HG02981 (cell line): ENCODE data around the gene CREBBP.
A peak's percentile ranks its signal among the peaks of the same experiment; 100 is the strongest.
"Not testable (repeated sequence)": the region's sequence is repeated elsewhere in the genome, so short reads cannot be mapped to it uniquely, and the experiment has no call there.

ENCODE experiments used
- ATAC-seq: cut with Tn5 transposase; IDR thresholded peaks from one replicate; pipeline ENCODE4 v1.9.1; 2021; ENCODE audit warnings: mild to moderate bottlenecking, moderate library complexity; ENCODE audit not compliant: unreplicated experiment

Gene CREBBP

DNA sequence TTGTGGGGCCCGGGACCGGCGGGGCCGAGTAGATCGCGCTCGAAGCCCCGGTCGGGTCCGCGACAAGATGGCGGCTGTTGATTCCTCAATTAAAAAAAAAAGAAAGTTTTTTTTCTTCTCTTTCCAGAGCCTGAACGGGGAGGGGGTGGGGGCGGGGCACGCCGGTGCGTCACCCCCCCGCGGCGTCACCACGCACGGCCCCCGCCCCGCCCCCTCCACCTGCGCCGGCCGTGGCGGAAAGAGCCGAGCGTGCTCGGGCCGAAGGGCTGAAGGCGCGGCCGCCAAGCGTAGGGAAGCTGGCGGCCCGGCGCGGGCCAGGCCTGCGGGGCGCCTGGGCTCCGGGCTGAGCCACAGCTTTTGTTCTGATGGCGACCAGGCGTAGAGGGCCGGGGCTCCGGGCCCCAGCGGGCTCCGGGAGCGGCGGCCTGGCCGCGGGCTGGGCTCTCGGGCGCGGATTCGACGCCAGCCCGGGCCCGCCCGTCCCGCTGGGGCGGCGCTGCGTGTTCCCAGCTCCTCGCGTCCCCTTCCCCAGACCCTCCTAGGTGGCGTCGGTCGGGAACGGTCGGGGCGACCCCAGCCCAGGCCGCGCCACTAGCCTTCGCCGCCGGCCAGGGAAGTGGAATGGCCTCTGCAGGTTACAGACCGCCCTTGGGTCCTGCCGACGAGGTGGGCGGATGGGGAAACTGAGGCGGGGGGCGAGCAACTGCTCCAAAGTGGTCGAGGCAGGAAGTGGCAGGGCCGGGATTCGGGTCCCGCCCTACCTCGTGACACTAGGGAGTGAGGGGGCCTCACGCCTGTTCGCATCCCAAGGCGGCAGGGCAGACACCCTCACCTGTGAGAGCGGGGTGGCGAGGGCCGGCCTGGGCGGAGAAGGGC is at the start of gene CREBBP:
TSS of gene CREBBP (minus strand) at position 91 of the 876 bp plus-strand sequence. CDS start 797 bp downstream, outside the sequence.
- peak; percentile 73 for ATAC-seq

DNA sequence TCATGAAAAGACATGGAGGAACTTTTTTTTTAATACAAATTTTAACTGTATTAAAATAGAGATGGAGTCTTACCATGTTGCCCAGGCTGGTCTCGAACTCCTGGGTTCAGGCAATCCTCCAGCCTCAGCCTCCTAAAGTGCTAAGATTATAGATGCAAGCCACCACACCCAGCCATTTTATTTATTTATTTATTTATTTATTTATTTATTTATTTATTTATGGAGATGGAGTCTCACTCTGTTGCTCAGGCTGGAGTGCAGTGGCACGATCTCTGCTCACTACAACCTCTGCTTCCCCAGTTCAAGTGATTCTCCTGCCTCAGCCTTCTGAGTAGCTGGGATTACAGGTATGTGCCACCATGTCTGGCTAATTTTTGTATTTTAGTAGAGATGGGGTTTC is 46.6 kb upstream of the CREBBP start:
- ATAC-seq, result not testable (repeated sequence)

DNA sequence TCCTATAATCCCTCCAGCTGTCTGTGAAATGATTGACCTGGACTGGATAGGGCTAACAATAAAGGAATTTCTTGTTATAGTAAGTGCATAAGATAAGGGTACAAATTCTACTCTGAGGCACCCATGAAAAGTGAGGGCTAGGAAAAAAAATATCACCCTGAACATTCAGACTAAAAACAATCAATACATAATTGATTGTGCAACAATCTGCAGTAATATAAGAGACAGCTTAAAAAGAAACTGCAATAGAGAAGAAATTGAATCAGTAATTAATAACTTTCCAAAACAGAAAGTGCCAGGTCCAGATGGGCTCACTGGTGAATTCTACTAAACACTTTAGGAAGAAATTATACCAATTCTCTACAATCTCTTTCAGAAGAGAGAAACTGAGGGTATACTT is 44.2 kb upstream of the CREBBP start:
- no peak for ATAC-seq

DNA sequence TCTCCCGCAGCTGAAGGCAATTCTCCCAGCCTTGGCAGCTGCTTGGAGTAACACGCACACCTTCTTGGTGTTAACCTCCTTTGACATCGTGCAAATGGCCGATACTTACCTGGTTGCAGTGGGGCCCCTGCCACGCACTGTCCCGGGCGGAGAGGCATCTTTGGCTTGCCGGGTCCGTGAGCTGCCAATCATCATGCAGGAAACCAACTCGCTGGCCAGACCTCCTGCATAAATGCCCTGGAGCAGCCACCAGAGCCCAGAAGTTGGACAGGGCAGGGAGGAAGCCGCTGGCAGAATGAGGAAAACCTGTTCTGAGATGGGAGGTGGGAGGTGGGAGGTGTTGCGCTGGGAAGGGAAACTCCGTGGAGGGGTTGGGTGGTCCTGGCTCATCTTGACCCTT is 41.7 kb upstream of the CREBBP start:
- ATAC-seq, result no peak

DNA sequence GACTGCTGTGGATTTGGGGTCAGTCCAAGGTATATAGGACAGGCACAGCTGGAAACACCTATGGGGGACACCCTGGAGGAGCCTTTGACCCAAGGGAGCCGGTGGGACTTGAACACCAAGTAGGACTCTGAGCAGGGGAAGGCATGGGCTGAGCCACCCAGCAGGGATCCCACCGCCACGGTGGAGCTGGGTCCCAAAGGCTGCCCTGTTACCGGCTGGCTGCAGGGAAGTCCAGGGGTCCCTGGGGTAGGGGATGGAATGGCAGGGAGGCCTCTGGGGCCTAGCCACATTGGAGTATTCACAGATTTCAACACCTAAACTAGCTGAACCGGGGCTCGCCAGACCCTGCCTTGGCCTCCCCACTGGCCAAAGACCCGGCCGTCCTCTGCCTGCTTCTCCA is 39.7 kb upstream of the CREBBP start:
- ATAC-seq, result no peak

DNA sequence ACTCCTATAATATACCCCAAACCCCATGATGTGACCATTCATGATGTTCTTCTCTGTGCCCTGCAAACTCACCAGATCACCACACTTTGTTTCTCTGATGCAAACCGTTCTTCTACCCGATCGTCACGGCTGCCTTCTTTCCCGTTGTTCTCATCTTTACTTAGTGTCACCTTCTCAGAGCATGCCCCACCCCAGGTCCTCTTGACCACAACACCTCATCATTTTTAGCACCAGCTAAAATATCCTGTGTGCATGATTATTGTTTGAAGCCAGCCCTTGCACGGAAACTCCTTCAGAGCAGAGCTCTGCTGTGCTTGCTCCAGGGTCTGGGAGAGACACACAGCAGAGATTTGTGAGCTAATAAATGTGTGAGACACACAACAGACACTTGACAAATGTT is 38.9 kb upstream of the CREBBP start:
- ATAC-seq, result no peak

DNA sequence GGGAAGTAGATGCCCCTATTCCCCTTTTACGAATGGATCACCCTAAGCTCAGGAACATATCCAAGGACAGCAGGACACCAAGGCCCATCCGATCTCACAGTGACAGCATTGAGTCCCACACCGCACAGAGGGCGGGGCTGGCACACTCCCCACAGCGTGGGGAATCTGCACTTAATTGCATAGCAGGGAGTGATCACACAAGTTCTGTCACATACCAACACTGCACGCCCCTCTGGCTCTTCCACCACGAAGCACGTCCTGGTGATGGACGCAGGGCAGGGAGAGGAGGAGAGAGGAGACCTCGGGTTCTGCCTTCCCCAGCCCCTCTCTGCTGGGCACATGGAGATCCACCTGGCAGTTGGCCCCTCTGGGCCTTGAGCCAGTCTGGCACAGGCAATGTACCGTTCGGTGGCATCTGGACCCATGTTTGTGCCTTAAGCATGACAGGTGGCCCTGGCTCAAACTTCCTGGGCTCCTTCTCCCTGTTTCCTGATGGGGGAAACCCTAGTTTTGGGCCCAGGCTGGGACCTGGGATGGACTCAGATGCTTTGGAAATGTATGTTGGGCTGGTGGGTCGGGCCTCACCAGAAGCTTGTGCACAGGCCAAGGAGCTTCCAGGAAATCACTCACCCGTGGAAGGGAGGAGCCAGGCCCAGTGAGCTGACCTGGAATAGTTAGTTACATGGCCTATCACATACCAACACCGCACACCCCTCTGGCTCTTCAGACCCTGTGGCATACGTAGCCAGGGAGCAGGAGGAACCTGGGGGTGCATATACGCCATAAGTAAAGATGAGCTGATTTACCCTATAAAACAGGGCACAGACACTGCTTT is 35.1 kb upstream of the CREBBP start:
- no peak for ATAC-seq

DNA sequence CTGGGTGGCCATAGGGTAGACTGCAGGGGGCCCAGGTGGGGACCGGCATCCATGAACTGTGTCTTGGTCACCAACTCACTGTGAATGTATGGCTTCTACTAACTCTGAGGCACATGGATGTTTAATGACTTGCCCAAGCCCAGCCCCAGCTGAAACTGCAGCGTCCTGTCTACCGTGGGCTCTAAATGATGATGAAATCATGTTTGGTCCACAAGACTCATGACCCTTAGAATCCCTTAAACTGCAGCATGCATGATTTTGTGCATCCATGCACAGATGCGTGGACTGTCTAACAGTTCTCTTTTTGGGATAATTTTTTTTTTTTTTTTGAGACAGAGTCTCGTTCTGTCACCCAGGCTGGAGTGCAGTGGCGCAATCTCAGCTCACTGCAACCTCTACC is 32.4 kb upstream of the CREBBP start:
- no peak for ATAC-seq

DNA sequence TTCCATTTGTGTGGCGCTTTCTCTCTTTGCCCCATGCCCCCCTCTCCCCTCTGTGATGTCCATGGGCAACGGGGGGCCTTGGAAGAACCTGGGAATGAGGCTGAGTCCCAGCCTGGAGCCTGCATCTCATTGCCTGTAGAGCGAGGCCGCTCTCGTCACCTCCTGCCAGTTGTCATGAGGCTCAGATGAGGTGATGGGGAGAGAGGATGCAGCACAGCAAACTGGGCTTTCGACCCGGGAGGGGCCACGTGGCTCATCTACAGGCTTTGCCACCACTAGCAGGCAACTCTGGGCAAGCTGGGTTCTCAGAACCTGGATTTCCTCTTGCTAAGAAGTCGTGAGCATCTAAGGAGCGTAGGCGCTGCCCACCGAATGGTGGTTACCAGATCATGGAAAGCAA is 31.9 kb upstream of the CREBBP start:
- ATAC-seq, result no peak

DNA sequence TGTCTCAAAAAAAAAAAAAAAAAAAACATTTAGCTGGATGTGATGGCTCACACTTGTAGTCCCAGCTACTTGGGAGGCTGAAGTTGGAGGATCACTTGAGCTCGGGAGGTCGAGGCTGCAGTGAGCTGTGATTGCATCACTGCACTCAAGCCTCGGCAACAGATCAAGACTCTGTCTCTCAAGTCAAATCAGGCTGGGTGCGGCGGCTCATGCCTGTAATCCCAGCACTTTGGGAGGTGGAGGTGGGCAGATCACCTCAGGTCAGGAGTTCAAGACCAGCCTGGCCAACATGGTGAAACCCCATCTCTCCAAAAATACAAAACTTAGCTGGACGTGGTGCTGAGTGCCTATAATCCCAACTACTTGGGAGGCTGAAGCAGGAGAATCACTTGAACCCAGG is 31.2 kb upstream of the CREBBP start:
- not testable (repeated sequence) for ATAC-seq

DNA sequence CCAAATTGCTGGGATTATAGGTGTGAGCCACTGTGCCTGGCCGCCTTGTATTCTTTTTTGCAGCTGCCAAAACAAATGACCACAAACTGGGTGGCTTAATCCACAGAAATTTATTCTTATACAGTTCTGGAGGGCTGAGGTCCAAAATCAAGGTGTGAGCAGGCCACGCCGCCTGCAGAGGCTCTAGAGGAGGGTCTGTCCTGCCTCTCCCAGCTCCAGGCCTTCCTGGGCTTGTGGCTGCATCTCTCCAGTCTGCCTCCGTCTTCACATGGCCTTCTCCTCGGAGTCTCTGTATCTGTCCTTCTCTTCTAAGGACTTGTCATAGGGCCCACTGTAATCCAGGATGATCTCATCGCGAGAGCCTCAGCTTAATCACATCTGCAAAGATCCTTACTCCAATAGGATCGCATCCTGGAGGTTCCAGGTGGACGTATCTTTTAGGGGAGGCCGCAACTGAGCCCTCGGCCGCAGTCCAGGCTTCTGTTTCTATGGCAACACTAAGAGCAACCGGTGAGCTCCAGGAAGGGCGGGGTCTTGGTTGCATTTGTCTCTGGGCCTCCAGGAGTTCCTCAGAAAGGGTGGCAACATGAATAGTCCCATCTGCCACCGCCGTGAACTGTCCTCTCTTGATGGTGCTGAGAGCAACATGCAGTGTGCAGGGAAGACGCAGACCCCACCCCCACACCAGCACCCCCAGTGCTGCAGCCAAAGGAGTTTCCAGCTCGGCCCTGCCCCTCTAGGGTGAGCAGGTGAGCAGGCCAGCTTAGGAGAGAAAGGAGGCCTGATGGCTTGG is 29.5 kb upstream of the CREBBP start:
- ATAC-seq, result no peak

DNA sequence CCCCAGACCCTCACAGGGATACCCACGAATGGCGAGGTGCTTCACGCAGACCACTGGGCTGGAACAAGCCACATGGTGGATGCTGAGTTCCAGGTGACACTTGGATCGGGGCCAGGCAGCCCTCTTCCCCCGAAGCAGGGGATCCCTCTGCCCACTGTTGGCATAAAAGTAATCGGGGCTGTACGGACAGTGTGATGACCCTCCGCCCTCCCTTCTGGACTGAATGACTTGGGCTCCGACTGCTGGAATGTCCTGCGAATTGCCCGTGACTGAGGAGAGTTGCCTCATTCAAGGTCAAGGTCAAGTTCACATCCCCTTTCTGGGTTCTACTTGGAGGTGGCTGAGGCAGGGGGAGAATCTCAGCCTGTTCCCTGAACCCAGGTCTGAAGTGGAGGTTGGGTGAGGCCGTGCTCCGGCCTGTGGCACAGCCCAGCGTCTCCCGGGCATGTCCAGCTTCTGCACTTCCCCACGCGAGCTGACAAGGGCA is 28.5 kb upstream of the CREBBP start:
- no peak for ATAC-seq

DNA sequence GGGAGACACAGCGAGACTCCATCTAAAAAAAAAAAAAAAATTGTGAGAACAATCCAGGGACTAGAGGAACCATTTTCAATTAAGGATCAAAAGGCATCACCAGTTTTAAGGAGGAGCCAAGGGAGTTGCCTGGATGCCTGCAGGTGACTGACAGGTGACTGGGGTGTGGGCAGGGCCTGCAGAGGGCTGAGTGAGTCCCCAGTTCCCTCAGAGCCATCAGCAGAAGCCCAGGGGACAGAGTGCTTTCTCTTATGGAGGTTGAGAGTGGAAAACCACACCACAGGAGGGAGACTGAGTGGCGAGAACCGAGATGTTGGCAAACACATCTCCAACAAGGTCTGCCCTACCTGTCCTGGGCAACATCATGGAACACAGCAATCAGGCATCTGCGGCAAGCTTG is 27.1 kb upstream of the CREBBP start:
- ATAC-seq, result no peak

DNA sequence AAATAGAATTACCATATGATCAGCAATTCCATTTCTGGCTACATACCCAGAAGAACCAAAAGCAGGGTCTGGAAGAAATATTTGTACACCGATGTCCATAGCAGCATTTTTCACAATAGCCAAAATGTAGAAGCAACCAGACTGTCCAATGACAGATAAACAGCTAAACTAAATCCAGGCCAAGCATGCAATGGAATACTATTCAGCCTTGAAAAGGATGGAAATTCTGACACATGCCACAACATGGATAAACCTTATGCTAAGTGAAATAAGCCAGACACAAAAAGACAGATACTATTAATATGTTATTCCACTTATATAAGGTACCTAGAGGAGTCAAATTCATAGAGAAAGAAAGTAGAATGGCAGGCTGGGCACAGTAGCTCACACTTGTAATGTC is 25.9 kb upstream of the CREBBP start:
- no peak for ATAC-seq

DNA sequence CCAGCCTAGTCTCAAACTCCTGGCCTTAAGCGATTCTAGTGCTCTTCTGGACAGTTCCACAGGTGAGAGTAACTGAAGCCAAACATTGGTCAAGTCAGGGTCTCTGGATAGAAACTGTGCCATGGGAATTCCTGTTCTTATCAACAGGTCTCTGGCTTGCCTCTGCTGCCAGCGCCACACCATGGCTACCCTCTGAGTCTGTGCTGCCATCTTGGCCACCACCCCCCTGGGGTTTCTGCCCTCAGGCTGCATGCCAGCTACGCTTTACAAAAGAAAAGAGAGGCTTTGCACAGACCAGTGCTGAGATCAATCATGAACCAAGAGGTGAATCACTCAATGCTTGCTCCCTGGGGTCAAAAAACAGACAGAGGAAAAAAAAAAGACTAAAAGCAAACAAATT is 24.4 kb upstream of the CREBBP start:
- ATAC-seq, result no peak

DNA sequence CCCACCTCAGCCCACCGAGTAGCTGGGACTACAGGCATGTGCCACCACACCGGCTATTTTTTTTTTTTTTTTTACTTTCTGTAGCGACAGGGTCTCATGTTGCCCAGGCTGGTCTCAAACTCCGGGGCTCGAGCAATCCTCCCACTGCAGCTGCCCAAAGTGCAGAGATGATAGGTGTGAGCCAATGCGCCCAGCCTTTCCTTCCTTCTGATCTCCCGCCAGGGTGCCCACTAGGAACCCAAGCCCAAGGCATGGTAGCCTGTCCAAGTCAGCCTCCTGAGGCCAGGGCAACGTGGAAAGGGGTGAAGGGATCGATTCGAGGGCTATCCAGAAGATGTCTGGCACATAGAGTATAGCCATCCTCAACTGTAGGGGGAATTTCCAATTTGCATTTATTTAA is 9.6 kb upstream of the CREBBP start:
- ATAC-seq, result no peak

DNA sequence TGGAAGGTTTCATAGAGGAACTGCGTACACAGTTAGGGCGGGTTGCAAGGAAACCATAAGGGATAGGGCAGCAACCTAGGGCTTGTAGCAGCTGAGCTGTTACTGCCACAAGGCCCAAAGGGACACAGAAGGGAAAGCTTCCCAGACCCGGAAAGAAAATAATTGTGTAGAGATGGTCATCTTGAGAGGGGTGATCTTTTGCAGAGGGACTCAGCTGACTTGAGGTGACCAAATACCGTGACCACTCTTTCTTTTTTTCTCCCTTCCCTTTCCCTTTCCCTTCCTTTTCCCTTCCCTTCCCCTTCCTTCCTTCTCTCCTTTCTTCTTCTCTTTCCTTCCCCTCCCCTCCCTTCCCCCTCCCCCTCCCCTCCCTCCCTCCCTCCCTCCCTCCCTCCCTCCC is 8.5 kb upstream of the CREBBP start:
- no peak for ATAC-seq

DNA sequence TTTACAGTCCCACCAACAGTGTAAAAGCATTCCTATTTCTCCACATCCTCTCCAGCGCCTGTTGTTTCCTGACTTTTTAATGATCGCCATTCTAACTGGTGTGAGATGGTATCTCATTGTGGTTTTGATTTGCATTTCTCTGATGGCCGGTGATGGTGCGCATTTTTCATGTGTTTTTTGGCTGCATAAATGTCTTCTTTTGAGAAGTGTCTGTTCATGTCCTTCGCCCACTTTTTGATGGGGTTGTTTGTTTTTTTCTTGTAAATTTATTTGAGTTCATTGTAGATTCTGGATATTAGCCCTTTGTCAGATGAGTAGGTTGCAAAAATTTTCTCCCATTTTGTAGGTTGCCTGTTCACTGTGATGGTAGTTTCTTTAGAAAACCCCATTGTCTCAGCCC is 5.5 kb upstream of the CREBBP start:
- ATAC-seq, result not testable (repeated sequence)

DNA sequence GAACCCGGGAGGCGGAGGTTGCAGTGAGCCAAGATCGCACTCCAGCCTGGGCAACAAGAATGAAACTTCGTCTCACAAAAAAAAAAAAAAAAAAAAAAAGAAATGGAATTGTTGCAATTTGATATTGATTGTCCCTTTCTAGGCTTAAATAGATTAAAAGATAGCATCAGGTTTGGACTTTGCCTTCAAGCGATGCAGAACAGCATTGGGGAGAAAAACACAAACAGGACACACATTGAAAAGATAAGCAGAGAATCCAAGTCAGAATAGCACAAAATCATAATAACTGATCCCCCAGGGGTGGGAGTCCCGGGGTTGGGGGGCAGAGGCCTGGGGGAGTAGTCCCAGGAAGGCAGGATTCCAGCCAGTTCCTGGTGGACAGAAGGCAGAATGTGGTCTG is 3.9 kb upstream of the CREBBP start:
- ATAC-seq, result no peak

DNA sequence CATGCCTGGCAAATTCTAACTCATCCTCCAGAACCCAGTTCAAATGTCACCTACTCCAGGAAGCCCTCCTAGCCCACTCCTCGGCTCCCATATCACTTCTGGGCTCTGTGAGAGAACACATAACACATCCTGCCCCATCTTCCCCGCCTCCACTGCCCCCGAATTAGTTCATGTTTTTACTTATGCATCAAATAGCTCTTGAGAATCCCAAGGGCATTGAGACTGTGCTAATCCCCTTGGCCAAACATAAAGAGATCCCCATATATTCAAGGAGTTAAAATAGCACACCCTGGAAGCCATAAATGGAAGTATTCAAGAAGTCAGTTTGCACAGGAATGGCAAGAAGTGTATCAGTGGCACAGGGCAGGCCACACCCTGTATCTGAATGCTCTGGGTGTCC is 2.0 kb upstream of the CREBBP start:
- ATAC-seq, result no peak

DNA sequence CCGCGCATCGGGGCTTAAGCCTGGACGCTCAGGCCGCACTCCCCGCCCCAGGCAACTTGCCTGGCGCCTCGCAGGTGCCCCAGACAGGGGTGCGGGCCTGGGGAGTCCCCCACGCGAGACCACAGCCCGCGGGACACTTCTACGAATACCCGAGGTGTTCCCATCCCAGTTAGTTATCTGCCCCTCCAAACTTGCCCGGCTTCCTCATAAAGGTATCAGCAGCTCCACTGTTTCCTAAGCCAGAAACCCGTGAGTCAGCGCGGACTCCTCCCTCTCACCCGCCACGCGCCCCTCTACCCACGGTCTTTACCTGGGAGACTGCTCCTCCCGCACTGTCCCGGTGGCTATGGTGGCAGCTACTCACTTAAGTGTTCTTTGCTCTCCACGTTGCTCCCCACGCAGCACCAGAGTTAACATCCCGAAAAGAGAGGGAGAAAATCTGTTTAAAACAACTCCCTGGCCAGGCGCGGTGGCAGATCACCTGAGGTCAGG is 1.0 kb upstream of the CREBBP start:
- no peak for ATAC-seq
